MCF 10A (cell line): ENCODE results near the gene MUC12. TPM values are rescaled to one million over a fixed set of nuclear protein-coding genes. Genes with fewer than 3 reads are reported as not detected.

Experiments used
- BruUV-seq: library from RNA; stranded (reverse); fragments of 400-500 nt; replicated peaks from 2 replicates; lab custom pipeline; 2021; lab: Mats Ljungman, UMichigan
- CTCF ChIA-PET: fragments of 300-600 bp; sonication (Branson Sonifier 250); formaldehyde crosslinking; extraction: SDS; loops from one replicate; lab custom pipeline; 2021; ENCODE audit warnings: antibody characterized with exemption, inconsistent platforms; lab: Yijun Ruan, JAX
- POLR2A ChIA-PET: fragments of 300-600, 350-650 bp; sonication (Branson Sonifier 250); formaldehyde crosslinking; extraction: SDS; loops from one replicate; lab custom pipeline; 2020; ENCODE audit warnings: antibody characterized with exemption, inconsistent platforms; lab: Yijun Ruan, JAX
- DNase-seq: peaks from one replicate; pipeline ENCODE4 v3.0.0-alpha.2; 2018; ENCODE audit not compliant: unreplicated experiment
- H3K27ac Mint-ChIP-seq: one replicate; pipeline ENCODE4 v1.8.0; 2022; ENCODE audit warnings: mild to moderate bottlenecking, low read depth, mixed read lengths; ENCODE audit not compliant: unreplicated experiment
- H3K27me3 Mint-ChIP-seq: one replicate; pipeline ENCODE4 v1.8.0; 2022; ENCODE audit warnings: mixed read lengths; ENCODE audit not compliant: insufficient read depth, unreplicated experiment
- H3K36me3 Mint-ChIP-seq: one replicate; pipeline ENCODE4 v1.8.0; 2022; ENCODE audit warnings: mild to moderate bottlenecking, moderate library complexity, mixed read lengths; ENCODE audit not compliant: insufficient read depth, unreplicated experiment
- H3K4me1 Mint-ChIP-seq: one replicate; pipeline ENCODE4 v1.8.0; 2022; ENCODE audit warnings: mixed read lengths; ENCODE audit not compliant: insufficient read depth, unreplicated experiment
- H3K4me3 Mint-ChIP-seq: one replicate; pipeline ENCODE4 v1.8.0; 2022; ENCODE audit warnings: mild to moderate bottlenecking, moderate library complexity, mixed read lengths; ENCODE audit not compliant: unreplicated experiment
- H3K9me3 Mint-ChIP-seq: one replicate; pipeline ENCODE4 v1.8.0; 2022; ENCODE audit warnings: mixed read lengths; ENCODE audit not compliant: unreplicated experiment
- intact Hi-C: fragments of 100-400 bp; cut with micrococcal nuclease; formaldehyde crosslinking; loops from 2 replicates; pipeline ENCODE4 v1.14.1; 2022
- total RNA-seq: library from RNA; stranded (reverse); gene quantifications from 2 replicates; pipeline ENCODE4 v1.2.3, GENCODE V29; 2022
- TF ChIP-seq, protein P1 (sequence below): fragments of 200-600 bp; IDR thresholded peaks from one replicate; pipeline ENCODE4 v1.8.0; 2022; ENCODE audit warnings: antibody characterized with exemption, mild to moderate bottlenecking; ENCODE audit not compliant: unreplicated experiment

The MUC12 gene
- total RNA-seq, 1 experiment from 2014 or later: not detected

DNA sequence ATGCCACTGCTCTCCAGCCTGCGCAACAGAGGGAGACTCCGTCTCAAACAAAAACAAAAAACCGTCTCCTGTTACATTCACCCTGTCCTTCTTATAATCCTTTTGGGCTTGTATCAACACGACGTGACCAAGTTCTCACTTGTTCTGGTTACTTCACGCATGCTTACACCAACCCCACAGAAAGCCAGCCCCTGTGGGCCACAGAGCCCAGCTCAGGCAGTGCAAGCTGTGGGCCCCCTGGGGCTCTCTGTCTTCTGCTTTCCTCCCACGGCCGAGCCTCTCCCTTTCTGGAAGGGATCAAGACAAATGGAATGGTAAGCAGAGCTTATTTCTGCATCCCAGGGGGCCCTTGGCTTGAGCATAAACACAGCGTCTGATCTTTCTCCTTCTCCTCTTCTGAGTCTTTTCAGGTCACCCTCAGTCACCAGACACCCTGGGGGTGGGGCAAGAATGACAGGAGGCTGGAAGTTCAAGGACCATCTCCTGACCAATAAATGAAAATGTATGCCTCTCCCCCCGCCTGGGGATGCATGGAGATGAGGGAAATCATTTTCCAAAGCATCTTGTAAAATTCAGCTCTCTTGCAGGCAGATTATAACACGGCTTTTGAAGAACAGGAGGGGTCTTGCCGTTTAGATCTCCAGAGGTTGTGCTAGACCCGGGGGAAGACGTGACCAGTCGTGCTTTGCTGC, 96.9 kb downstream of the MUC12 start:
- H3K9me3 Mint-ChIP-seq: no peaks in the 10 kb centered on the region
- H3K36me3 Mint-ChIP-seq: no peaks in the 10 kb centered on the region
- H3K27me3 Mint-ChIP-seq: peaks cover 44% of the 10 kb centered on the region
- DNase-seq: peak; percentile 65
- H3K4me3 Mint-ChIP-seq: no peak overlapping the region
- ChIA-PET POLR2A (interaction anchor here (0.6 to 1.3 kb wide), 4 partner anchors 10 to 177 kb away, joined by 3 to 4 read pairs (median 4); partner anchors contain the start of genes TRIM56 and UFSP1), CTCF (interaction anchor here (0.6 to 3.3 kb wide), 5 partner anchors 8 to 172 kb away, joined by 3 to 17 read pairs (median 4); no protein-coding TSS in a partner anchor)
- intact Hi-C loops: no loop called here
- BruUV-seq: no TSS peak
- no peak overlapping the region for H3K27ac Mint-ChIP-seq
- H3K4me1 Mint-ChIP-seq: peaks cover 10% of the 10 kb centered on the region
- TF ChIP-seq, protein P1, sequence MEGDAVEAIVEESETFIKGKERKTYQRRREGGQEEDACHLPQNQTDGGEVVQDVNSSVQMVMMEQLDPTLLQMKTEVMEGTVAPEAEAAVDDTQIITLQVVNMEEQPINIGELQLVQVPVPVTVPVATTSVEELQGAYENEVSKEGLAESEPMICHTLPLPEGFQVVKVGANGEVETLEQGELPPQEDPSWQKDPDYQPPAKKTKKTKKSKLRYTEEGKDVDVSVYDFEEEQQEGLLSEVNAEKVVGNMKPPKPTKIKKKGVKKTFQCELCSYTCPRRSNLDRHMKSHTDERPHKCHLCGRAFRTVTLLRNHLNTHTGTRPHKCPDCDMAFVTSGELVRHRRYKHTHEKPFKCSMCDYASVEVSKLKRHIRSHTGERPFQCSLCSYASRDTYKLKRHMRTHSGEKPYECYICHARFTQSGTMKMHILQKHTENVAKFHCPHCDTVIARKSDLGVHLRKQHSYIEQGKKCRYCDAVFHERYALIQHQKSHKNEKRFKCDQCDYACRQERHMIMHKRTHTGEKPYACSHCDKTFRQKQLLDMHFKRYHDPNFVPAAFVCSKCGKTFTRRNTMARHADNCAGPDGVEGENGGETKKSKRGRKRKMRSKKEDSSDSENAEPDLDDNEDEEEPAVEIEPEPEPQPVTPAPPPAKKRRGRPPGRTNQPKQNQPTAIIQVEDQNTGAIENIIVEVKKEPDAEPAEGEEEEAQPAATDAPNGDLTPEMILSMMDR: no peak

DNA sequence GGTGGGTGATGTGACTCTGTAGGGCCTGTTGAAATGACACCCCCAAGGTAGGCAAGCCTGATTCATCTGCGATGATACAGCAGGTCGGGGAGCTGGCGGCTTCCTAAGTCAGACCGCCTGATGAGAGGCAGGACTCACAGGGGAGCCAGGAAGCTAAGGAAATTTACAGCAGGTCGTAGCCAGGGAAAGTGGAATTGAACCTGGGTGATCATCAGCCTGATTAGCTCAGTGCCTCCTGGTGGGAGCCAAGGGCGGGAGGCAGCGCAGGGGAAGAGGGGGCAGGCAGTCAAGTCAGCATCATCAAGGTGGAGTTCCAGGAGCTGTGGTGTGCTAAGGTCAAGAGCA, 97.4 kb downstream of the MUC12 start:
- Mint-ChIP-seq H3K36me3 (no peaks in the 10 kb centered on the region), H3K27me3 (peaks cover 39% of the 10 kb centered on the region), H3K9me3 (no peaks in the 10 kb centered on the region), H3K4me3 (no peak overlapping the region), H3K27ac (no peak overlapping the region), H3K4me1 (peaks cover 10% of the 10 kb centered on the region)
- TF ChIP-seq, protein P1: no peak
- ChIA-PET CTCF (interaction anchor here (0.6 to 3.3 kb wide), 7 partner anchors 9 to 241 kb away, joined by 3 to 17 read pairs (median 3); no protein-coding TSS in a partner anchor), POLR2A (interaction anchor here (1.1 to 1.3 kb wide), 3 partner anchors 9 to 177 kb away, joined by 3 to 4 read pairs (median 4); partner anchors contain the start of genes TRIM56 and UFSP1)
- intact Hi-C loops: no loop called here
- no peak for DNase-seq
- no TSS peak for BruUV-seq

DNA sequence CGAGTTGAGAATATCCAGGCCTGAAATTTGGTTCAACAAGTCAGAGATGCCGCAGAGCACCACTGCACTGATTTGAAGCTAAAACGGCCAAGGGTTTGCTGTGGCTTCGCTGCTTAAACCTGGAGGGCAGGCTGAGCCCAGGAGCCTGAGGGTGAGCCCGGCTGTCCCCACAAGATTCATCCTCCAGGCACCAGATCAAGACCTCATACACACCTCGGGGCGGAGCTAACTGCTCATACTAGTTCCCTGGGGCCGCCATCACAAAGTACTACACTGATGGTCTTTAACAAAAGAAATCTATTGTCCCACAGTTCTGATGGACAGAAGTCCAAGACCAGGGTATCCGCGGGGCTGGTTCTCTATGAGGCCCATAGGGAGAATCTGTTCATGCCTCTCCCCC, 99.0 kb downstream of the MUC12 start:
- no TSS peak for BruUV-seq
- intact Hi-C loops: no loop called here
- ChIA-PET CTCF (interaction anchor here (0.7 to 2.7 kb wide), 2 partner anchors 8 to 594 kb away, joined by 4 to 17 read pairs; no protein-coding TSS in a partner anchor), POLR2A (no interaction called here)
- Mint-ChIP-seq H3K4me3 (no peak overlapping the region), H3K4me1 (peaks cover 10% of the 10 kb centered on the region), H3K27me3 (peaks cover 26% of the 10 kb centered on the region), H3K9me3 (no peaks in the 10 kb centered on the region), H3K36me3 (no peaks in the 10 kb centered on the region), H3K27ac (no peak overlapping the region)
- TF ChIP-seq, protein P1: no peak
- DNase-seq: no peak

Other genes with a start within 250 kb of the MUC12 start
- not detected in 2 replicates for gene EPO, start 249.1 kb upstream of the MUC12 start, total RNA-seq
- gene ZAN, start 236.0 kb upstream of the MUC12 start, total RNA-seq: not detected in 2 replicates
- 48.8 and 51.3 TPM in 2 replicates for gene EPHB4, start 142.0 kb upstream of the MUC12 start, total RNA-seq
- gene SLC12A9, start 116.9 kb upstream of the MUC12 start, total RNA-seq: 19.2 and 21.0 TPM in 2 replicates
- 106 and 132 TPM in 2 replicates for gene TRIP6, start 102.2 kb upstream of the MUC12 start, total RNA-seq
- 111 and 142 TPM in 2 replicates for gene SRRT, start 94.5 kb upstream of the MUC12 start, total RNA-seq
- gene UFSP1, start 79.8 kb upstream of the MUC12 start, total RNA-seq: 2.8 and 3.4 TPM in 2 replicates
- 0.30 and 0.37 TPM in 2 replicates for gene ACHE, start 73.7 kb upstream of the MUC12 start, total RNA-seq
- not detected in 2 replicates for gene MUC3A, start 20.0 kb upstream of the MUC12 start, total RNA-seq
- gene MUC17, start 50.5 kb downstream of the MUC12 start, total RNA-seq: not detected in 2 replicates
- gene TRIM56, start 115.9 kb downstream of the MUC12 start, total RNA-seq: 29.6 and 36.8 TPM in 2 replicates
- 56.7 and 80.6 TPM in 2 replicates for gene SERPINE1, start 157.5 kb downstream of the MUC12 start, total RNA-seq
- 72.1 and 72.5 TPM in 2 replicates for gene AP1S1, start 184.9 kb downstream of the MUC12 start, total RNA-seq
- gene VGF, start 196.0 kb downstream of the MUC12 start, total RNA-seq: 11.2 and 12.8 TPM in 2 replicates
- gene NAT16, start 210.7 kb downstream of the MUC12 start, total RNA-seq: not detected in 2 replicates
- not detected in 2 replicates for gene MOGAT3, start 231.5 kb downstream of the MUC12 start, total RNA-seq
- gene PLOD3, start 248.0 kb downstream of the MUC12 start, total RNA-seq: 125 and 134 TPM in 2 replicates
- gene ZNHIT1, start 248.6 kb downstream of the MUC12 start, total RNA-seq: 63.9 and 70.9 TPM in 2 replicates